Panc1 (cell line): ENCODE data around the gene SCAMP1. TPM values are rescaled to one million over a fixed set of nuclear protein-coding genes. Genes with fewer than 3 reads are reported as not detected.

Source experiments
- ATAC-seq: fragments of 200-7000 bp; cut with Tn5 transposase; 2 replicates; pipeline ENCODE4 v1.9.1; 2020; ENCODE audit warnings: mild to moderate bottlenecking, moderate library complexity
- BruUV-seq: library from RNA; stranded (reverse); fragments of 400-500 nt; replicated peaks from 2 replicates; lab custom pipeline; 2021; lab: Mats Ljungman, UMichigan
- CTCF ChIA-PET: fragments of 300-600 bp; sonication (Branson Sonifier 250); formaldehyde crosslinking; loops from one replicate; lab custom pipeline; 2022; ENCODE audit warnings: antibody characterized with exemption; lab: Charles Lee
- POLR2A ChIA-PET: fragments of 300-600 bp; sonication (Branson Sonifier 250); formaldehyde crosslinking; loops from one replicate; lab custom pipeline; 2022; ENCODE audit warnings: antibody characterized with exemption; lab: Charles Lee
- DNase-seq: peaks from one replicate; pipeline ENCODE4 v3.0.0-alpha.2; 2010; ENCODE audit warnings: low read depth, low spot score
- H3K27ac ChIP-seq: 2 replicates; pipeline ENCODE4 v1.5.1; 2011; ENCODE audit warnings: mild to moderate bottlenecking, low read length, inconsistent platforms
- H3K27me3 ChIP-seq: fragments of 200-500 bp; sonication (Bioruptor generic); 2 replicates; pipeline ENCODE4 v1.6.0; 2014; ENCODE audit warnings: low read length, inconsistent platforms; ENCODE audit not compliant: control insufficient read depth, insufficient read depth
- H3K36me3 ChIP-seq: fragments of 200-500 bp; sonication (Bioruptor generic); 2 replicates; pipeline ENCODE4 v1.5.1; 2014; ENCODE audit warnings: inconsistent platforms, mild to moderate bottlenecking, low read length, moderate library complexity; ENCODE audit not compliant: control insufficient read depth, insufficient read depth
- H3K4me1 ChIP-seq: 2 replicates; pipeline ENCODE4 v1.5.1; 2011; ENCODE audit warnings: inconsistent platforms, mild to moderate bottlenecking, low read length, moderate library complexity; ENCODE audit not compliant: control insufficient read depth, insufficient read depth
- H3K4me3 ChIP-seq, 2 experiments: 2 replicates each; pipeline ENCODE4 v1.5.1; 2011 to 2012; ENCODE audit warnings: low read depth in 2 of 2, low read length in 2 of 2, mild to moderate bottlenecking in 2 of 2, inconsistent platforms in 1 of 2, moderate library complexity in 1 of 2
- H3K9me3 ChIP-seq: fragments of 200-500 bp; sonication (Bioruptor generic); 2 replicates; pipeline ENCODE4 v1.5.1; 2014; ENCODE audit warnings: low read depth, mild to moderate bottlenecking, inconsistent platforms, low read length, moderate library complexity; ENCODE audit not compliant: control insufficient read depth, insufficient read depth
- POLR2AphosphoS5 ChIP-seq: IDR thresholded peaks from 2 replicates; pipeline ENCODE4 v1.6.1; 2012; ENCODE audit warnings: mild to moderate bottlenecking, low read depth, low read length, moderate library complexity
- SIN3A ChIP-seq: IDR thresholded peaks from 2 replicates; pipeline ENCODE4 v1.6.1; 2012; ENCODE audit warnings: low read depth, mild to moderate bottlenecking, low read length, moderate library complexity, borderline replicate concordance; ENCODE audit not compliant: insufficient read depth
- TCF7L2 ChIP-seq: IDR thresholded peaks from 2 replicates; pipeline ENCODE4 v1.6.1; 2011; ENCODE audit warnings: mild to moderate bottlenecking, low read depth, low read length, inconsistent platforms
- in situ Hi-C: cut with HindIII; loops from 2 replicates; pipeline ENCODE4 v1.10.0; 2016; ENCODE audit warnings: low sequenced_read_pairs, low pct_unique_long_range_greater_than_20kb
- intact Hi-C: fragments of 100-400 bp; cut with micrococcal nuclease; formaldehyde crosslinking; loops from one replicate; pipeline ENCODE4 v1.10.0; 2022; ENCODE audit not compliant: unreplicated experiment
- total RNA-seq: library from RNA; stranded (reverse); gene quantifications from one replicate; pipeline ENCODE4 v1.2.1, GENCODE V29; 2021; ENCODE audit not compliant: unreplicated experiment
- TF ChIP-seq, protein P1 (sequence below), 2 experiments: IDR thresholded peaks; 2 replicates each; pipeline ENCODE4 v1.6.1; 2011 to 2012; ENCODE audit warnings: low read depth in 2 of 2, control low read depth in 1 of 2, low read length in 1 of 2, mild to moderate bottlenecking in 1 of 2, moderate library complexity in 1 of 2; ENCODE audit not compliant: insufficient read depth in 1 of 2
- TF ChIP-seq, protein P2 (sequence below): fragments of 450-650 bp; IDR thresholded peaks from 2 replicates; pipeline ENCODE4 v1.5.1; 2017; ENCODE audit warnings: mild to moderate bottlenecking

SCAMP1 gene
- total RNA-seq, 1 experiment from 2014 or later: 51.3 TPM

DNA sequence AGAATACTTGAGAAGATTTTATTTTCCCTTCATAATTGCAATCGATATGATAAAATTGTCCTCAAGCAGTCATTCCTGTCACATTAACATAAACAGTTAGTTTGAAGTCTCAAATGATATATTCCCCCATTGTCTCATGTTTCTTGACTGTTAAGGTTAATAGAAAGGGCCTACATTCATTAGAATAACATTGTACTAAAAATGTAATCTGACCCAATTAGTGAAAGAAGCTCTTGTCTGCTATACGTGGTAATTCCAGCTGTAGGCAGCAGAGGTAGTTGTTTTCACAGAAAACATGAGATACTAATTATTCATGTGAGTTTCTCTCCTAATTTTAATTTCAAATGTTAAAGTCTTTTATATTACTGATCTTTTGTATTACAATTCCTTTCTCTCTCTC lies 40.0 kb upstream of the SCAMP1 start:
- ATAC-seq (0 out of 2 replicates have a peak, but pooled peaks have one; percentile 63), DNase-seq (no peak)
- ChIA-PET POLR2A (no interaction called here), CTCF (interaction anchor here (0.6 kb wide), 1 partner anchor 207 kb away, joined by 4 read pairs; no protein-coding TSS in a partner anchor)
- intact Hi-C loops (loop anchor here (5.0 kb wide), 1 partner anchor 647 kb away; no protein-coding TSS in a partner anchor), in situ Hi-C loops (no loop called here)
- Histone ChIP-seq H3K9me3 (no peaks in the 10 kb centered on the region), H3K4me1 (no peaks in the 10 kb centered on the region), H3K4me3 (no peak overlapping the region), H3K36me3 (no peaks in the 10 kb centered on the region), H3K27ac (no peak overlapping the region), H3K27me3 (no peaks in the 10 kb centered on the region)
- TF ChIP-seq, protein P1, sequence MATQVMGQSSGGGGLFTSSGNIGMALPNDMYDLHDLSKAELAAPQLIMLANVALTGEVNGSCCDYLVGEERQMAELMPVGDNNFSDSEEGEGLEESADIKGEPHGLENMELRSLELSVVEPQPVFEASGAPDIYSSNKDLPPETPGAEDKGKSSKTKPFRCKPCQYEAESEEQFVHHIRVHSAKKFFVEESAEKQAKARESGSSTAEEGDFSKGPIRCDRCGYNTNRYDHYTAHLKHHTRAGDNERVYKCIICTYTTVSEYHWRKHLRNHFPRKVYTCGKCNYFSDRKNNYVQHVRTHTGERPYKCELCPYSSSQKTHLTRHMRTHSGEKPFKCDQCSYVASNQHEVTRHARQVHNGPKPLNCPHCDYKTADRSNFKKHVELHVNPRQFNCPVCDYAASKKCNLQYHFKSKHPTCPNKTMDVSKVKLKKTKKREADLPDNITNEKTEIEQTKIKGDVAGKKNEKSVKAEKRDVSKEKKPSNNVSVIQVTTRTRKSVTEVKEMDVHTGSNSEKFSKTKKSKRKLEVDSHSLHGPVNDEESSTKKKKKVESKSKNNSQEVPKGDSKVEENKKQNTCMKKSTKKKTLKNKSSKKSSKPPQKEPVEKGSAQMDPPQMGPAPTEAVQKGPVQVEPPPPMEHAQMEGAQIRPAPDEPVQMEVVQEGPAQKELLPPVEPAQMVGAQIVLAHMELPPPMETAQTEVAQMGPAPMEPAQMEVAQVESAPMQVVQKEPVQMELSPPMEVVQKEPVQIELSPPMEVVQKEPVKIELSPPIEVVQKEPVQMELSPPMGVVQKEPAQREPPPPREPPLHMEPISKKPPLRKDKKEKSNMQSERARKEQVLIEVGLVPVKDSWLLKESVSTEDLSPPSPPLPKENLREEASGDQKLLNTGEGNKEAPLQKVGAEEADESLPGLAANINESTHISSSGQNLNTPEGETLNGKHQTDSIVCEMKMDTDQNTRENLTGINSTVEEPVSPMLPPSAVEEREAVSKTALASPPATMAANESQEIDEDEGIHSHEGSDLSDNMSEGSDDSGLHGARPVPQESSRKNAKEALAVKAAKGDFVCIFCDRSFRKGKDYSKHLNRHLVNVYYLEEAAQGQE (IDR thresholded peaks at IDR 0.05; ENCODE audit: insufficient read depth in 1 of 2, low read depth in 2 of 2, low read length in 1 of 2): no peak
- TF ChIP-seq, protein P2, sequence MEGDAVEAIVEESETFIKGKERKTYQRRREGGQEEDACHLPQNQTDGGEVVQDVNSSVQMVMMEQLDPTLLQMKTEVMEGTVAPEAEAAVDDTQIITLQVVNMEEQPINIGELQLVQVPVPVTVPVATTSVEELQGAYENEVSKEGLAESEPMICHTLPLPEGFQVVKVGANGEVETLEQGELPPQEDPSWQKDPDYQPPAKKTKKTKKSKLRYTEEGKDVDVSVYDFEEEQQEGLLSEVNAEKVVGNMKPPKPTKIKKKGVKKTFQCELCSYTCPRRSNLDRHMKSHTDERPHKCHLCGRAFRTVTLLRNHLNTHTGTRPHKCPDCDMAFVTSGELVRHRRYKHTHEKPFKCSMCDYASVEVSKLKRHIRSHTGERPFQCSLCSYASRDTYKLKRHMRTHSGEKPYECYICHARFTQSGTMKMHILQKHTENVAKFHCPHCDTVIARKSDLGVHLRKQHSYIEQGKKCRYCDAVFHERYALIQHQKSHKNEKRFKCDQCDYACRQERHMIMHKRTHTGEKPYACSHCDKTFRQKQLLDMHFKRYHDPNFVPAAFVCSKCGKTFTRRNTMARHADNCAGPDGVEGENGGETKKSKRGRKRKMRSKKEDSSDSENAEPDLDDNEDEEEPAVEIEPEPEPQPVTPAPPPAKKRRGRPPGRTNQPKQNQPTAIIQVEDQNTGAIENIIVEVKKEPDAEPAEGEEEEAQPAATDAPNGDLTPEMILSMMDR: peak; percentile 71; the same call in 1 of the 2 replicates
- no peak for TF ChIP-seq POLR2AphosphoS5
- no peak for TF ChIP-seq SIN3A
- TF ChIP-seq TCF7L2: no peak
- BruUV-seq: no TSS peak

DNA sequence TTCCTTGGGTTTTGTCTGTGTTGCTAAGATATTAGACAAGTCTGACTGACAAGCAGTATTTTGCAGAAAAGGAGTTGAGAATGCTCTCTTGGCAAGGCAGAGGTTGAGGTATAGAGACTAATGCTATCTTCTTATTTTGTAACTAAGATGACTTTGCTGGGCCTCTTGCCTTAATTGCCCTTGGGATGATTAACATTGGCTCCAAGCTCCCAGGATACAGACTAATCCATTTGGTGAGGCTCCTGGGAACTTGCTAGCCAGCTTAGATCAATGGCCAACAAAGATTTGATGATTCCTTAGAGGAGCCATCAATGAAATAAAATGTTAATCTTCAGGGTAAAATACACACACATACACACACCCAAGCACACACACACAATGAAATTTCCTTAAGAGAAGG lies 37.2 kb upstream of the SCAMP1 start:
- ATAC-seq (no peak), DNase-seq (no peak)
- POLR2A ChIA-PET: no interaction called here
- TF ChIP-seq TCF7L2 (no peak), POLR2AphosphoS5 (no peak), SIN3A (no peak)
- TF ChIP-seq, protein P2: no peak
- TF ChIP-seq, protein P1 (IDR thresholded peaks at IDR 0.05; ENCODE audit: insufficient read depth in 1 of 2, low read depth in 2 of 2, low read length in 1 of 2): no peak
- in situ Hi-C loops: no loop called here
- CTCF ChIA-PET: no interaction called here
- no TSS peak for BruUV-seq
- Histone ChIP-seq H3K9me3 (no peaks in the 10 kb centered on the region), H3K4me1 (no peaks in the 10 kb centered on the region), H3K36me3 (no peaks in the 10 kb centered on the region), H3K27ac (no peak overlapping the region), H3K4me3 (no peak overlapping the region), H3K27me3 (no peaks in the 10 kb centered on the region)
- intact Hi-C loops: loop anchor here (5.0 kb wide), 1 partner anchor 644 kb away; no protein-coding TSS in a partner anchor
